ENCODE data around the gene KCNIP3.
"Not testable (repeated sequence)": the region's sequence is repeated elsewhere in the genome, so short reads cannot be mapped to it uniquely, and the experiment has no call there.

KCNIP3 gene

DNA sequence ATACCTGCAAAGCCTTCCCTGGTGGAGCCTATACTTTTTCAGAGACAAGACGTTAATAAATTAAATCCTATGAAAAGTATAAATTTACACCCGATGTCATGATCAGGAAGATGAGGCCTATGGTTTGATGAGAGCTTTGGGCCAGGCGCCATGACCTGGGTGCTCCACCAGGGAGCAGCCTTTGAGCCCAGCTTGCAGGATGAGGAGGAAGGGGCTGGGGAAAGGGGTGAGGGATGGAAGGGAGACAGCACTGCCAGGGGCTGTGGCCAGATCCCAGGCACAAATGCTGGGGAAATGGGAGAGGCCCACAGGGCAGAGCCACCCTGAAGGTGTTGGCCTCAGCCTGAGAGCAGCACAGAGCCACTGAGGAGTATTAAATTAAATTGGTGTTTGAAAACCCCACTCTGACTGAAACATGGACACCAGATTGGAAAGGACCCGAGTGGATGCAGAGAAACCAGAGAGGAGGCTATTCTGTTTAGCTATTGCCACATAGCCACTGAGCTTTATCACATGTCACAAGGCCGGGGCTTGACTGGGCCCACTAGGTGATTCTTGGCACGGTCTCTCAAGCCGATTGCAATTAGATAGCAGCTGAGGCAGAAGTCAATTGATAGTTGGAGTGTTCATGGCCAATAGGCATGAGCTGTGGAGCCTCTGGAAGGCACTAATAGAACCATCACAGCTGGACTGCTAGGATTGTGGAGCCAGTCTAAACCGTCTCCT is 95.7 kb downstream of the KCNIP3 start:
- no peak overlapping the region for H3K27ac ChIP-seq (ENCODE audit: low read depth, low read length)
- no peak overlapping the region for H3K4ac ChIP-seq (ENCODE audit: low read depth, low read length)
- H3K18ac ChIP-seq (ENCODE audit: low read length), result no peak overlapping the region
- H3K27me3 ChIP-seq (ENCODE audit: insufficient read depth, low read length, poor library complexity), result no peaks in the 10 kb centered on the region
- H4K8ac ChIP-seq (ENCODE audit: low read depth, low read length), result no peak overlapping the region
- no peak overlapping the region for H3K23ac ChIP-seq (ENCODE audit: low read length)
- H3K56ac ChIP-seq (ENCODE audit: low read length), result no peak overlapping the region
- no peak overlapping the region for H2BK5ac ChIP-seq (ENCODE audit: low read length)
- H2AK5ac ChIP-seq (ENCODE audit: low read length), result no peak overlapping the region
- no peak overlapping the region for H2BK120ac ChIP-seq (ENCODE audit: low read depth, low read length)
- no peak overlapping the region for H3K9ac ChIP-seq (ENCODE audit: low read length)
- H3K4me2 ChIP-seq (ENCODE audit: low read length), result no peak overlapping the region
- H3K79me2 ChIP-seq (ENCODE audit: control insufficient read depth, insufficient read depth, low read length), result no peaks in the 10 kb centered on the region
- WGBS (ENCODE audit: extremely low coverage, insufficient coverage, low lambda C conversion rate), result no CpG with 5 or more reads among the region's 8 CpGs
- H2BK15ac ChIP-seq (replicated peaks; ENCODE audit: low read depth), result no peak overlapping the region
- H3K79me1 ChIP-seq (ENCODE audit: low read length), result no peaks in the 10 kb centered on the region
- no peaks in the 10 kb centered on the region for H3K36me3 ChIP-seq (ENCODE audit: control insufficient read depth, insufficient read depth, low read length)
- H4K5ac ChIP-seq (ENCODE audit: low read length), result no peak overlapping the region
- H3K4me1 ChIP-seq (ENCODE audit: control insufficient read depth, low read depth, low read length), result no peaks in the 10 kb centered on the region
- DNase-seq, result peak; percentile 23
- no peak overlapping the region for H3K4me3 ChIP-seq (ENCODE audit: low read length)

DNA sequence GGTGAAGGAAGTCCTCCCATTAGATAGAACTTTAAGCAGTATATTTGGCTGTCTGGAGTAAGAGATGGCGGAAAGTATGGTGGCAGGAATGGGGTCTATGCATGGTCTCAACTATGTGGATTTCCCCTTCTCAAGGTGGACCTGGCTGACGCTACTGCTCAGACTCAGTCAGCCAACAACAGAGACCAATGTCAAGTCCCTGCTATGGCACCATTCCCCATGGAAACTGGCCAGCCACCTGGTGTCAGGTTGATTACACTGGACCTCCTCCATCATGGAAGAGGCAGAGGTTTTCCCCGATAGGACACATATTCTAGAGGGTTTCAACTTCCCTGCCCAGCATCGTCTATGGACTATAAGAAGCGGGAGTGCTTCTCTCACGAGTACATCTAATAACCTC is 96.8 kb downstream of the KCNIP3 start:
- H4K8ac ChIP-seq (ENCODE audit: low read depth, low read length), result no peak overlapping the region
- H3K4me1 ChIP-seq (ENCODE audit: control insufficient read depth, low read depth, low read length), result no peaks in the 10 kb centered on the region
- H3K27me3 ChIP-seq (ENCODE audit: insufficient read depth, low read length, poor library complexity), result no peaks in the 10 kb centered on the region
- H2BK5ac ChIP-seq (ENCODE audit: low read length), result no peak overlapping the region
- WGBS (ENCODE audit: extremely low coverage, insufficient coverage, low lambda C conversion rate), result no CpG with 5 or more reads among the region's 6 CpGs
- no peak overlapping the region for H2BK15ac ChIP-seq (replicated peaks; ENCODE audit: low read depth)
- no peak overlapping the region for H2AK5ac ChIP-seq (ENCODE audit: low read length)
- no peak overlapping the region for H2BK120ac ChIP-seq (ENCODE audit: low read depth, low read length)
- H3K9ac ChIP-seq (ENCODE audit: low read length), result no peak overlapping the region
- no peak for DNase-seq
- H4K5ac ChIP-seq (ENCODE audit: low read length), result no peak overlapping the region
- no peak overlapping the region for H3K27ac ChIP-seq (ENCODE audit: low read depth, low read length)
- H3K36me3 ChIP-seq (ENCODE audit: control insufficient read depth, insufficient read depth, low read length), result no peaks in the 10 kb centered on the region
- H3K4me3 ChIP-seq (ENCODE audit: low read length), result no peak overlapping the region
- no peak overlapping the region for H3K4me2 ChIP-seq (ENCODE audit: low read length)
- no peak overlapping the region for H3K23ac ChIP-seq (ENCODE audit: low read length)
- no peak overlapping the region for H3K4ac ChIP-seq (ENCODE audit: low read depth, low read length)
- H3K79me1 ChIP-seq (ENCODE audit: low read length), result no peaks in the 10 kb centered on the region
- H3K56ac ChIP-seq (ENCODE audit: low read length), result no peak overlapping the region
- no peaks in the 10 kb centered on the region for H3K79me2 ChIP-seq (ENCODE audit: control insufficient read depth, insufficient read depth, low read length)
- H3K18ac ChIP-seq (ENCODE audit: low read length), result no peak overlapping the region

DNA sequence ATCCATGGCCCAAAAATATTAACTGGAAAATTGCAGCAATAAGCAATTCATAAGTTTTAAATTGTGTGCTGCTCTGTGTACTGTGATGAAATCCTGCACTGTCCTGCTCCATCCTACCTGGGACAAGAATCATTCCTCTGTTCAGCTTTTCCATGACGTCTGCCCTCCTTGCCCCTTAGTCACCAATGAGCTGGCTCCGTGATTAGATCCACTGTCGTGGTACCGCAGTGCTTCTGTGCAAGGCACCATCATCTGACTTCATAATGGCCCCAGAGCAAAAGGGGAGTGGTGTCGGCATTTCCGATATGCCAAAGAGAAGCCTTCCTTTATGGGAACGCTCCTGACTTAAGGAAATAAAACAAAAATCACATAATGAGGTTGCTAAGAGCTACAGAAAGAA is 101.9 kb downstream of the KCNIP3 start:
- Histone ChIP-seq H3K18ac (ENCODE audit: low read length) (no peak overlapping the region), H3K56ac (ENCODE audit: low read length) (no peak overlapping the region), H3K4me2 (ENCODE audit: low read length) (no peak overlapping the region), H3K36me3 (ENCODE audit: control insufficient read depth, insufficient read depth, low read length) (no peaks in the 10 kb centered on the region), H3K79me2 (ENCODE audit: control insufficient read depth, insufficient read depth, low read length) (peaks cover 9% of the 10 kb centered on the region), H3K27me3 (ENCODE audit: insufficient read depth, low read length, poor library complexity) (no peaks in the 10 kb centered on the region), H3K4me1 (ENCODE audit: control insufficient read depth, low read depth, low read length) (no peaks in the 10 kb centered on the region), H3K9ac (ENCODE audit: low read length) (no peak overlapping the region), H2BK5ac (ENCODE audit: low read length) (no peak overlapping the region), H2AK5ac (ENCODE audit: low read length) (no peak overlapping the region), H3K27ac (ENCODE audit: low read depth, low read length) (no peak overlapping the region), H3K79me1 (ENCODE audit: low read length) (peaks cover 3% of the 10 kb centered on the region), H4K5ac (ENCODE audit: low read length) (no peak overlapping the region), H3K23ac (ENCODE audit: low read length) (no peak overlapping the region), H3K4me3 (ENCODE audit: low read length) (no peak overlapping the region), H3K4ac (ENCODE audit: low read depth, low read length) (no peak overlapping the region), H2BK15ac (replicated peaks; ENCODE audit: low read depth) (no peak overlapping the region), H2BK120ac (ENCODE audit: low read depth, low read length) (no peak overlapping the region), H4K8ac (ENCODE audit: low read depth, low read length) (no peak overlapping the region)
- DNase-seq, result no peak
- no CpG with 5 or more reads among the region's 7 CpGs for WGBS (ENCODE audit: extremely low coverage, insufficient coverage, low lambda C conversion rate)

DNA sequence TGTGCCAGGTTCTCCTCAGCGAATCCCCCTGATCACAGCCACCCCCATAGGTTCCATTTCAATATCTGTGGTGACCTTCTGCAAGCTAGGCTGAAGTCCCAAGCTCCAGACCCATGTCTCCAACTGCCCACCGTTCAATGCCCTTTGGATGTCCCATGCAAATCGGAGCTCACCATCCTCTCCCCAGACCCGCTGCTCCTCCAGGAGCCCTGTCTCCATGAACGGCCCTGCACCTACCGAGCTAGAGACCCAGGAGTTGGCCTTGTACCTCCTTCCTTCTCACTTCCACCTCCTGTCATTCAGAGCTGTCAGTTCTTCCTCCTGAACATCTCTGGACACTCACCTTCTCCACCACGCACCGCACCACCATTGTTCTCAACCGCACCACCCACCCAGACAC is 104.3 kb downstream of the KCNIP3 start:
- no peak overlapping the region for H4K5ac ChIP-seq (ENCODE audit: low read length)
- no peak overlapping the region for H3K23ac ChIP-seq (ENCODE audit: low read length)
- H3K4me3 ChIP-seq (ENCODE audit: low read length), result no peak overlapping the region
- H2BK5ac ChIP-seq (ENCODE audit: low read length), result no peak overlapping the region
- DNase-seq, result no peak
- peak overlapping the region; percentile 67 for H3K9ac ChIP-seq (ENCODE audit: low read length)
- H3K79me1 ChIP-seq (ENCODE audit: low read length), result peaks cover 3% of the 10 kb centered on the region
- H2BK15ac ChIP-seq (replicated peaks; ENCODE audit: low read depth), result no peak overlapping the region
- H3K56ac ChIP-seq (ENCODE audit: low read length), result peak overlapping the region; percentile 81
- H3K4ac ChIP-seq (ENCODE audit: low read depth, low read length), result no peak overlapping the region
- no peaks in the 10 kb centered on the region for H3K27me3 ChIP-seq (ENCODE audit: insufficient read depth, low read length, poor library complexity)
- no peak overlapping the region for H3K27ac ChIP-seq (ENCODE audit: low read depth, low read length)
- H3K4me1 ChIP-seq (ENCODE audit: control insufficient read depth, low read depth, low read length), result no peaks in the 10 kb centered on the region
- no peak overlapping the region for H3K18ac ChIP-seq (ENCODE audit: low read length)
- peaks cover 9% of the 10 kb centered on the region for H3K79me2 ChIP-seq (ENCODE audit: control insufficient read depth, insufficient read depth, low read length)
- H3K36me3 ChIP-seq (ENCODE audit: control insufficient read depth, insufficient read depth, low read length), result no peaks in the 10 kb centered on the region
- no peak overlapping the region for H2AK5ac ChIP-seq (ENCODE audit: low read length)
- H4K8ac ChIP-seq (ENCODE audit: low read depth, low read length), result no peak overlapping the region
- no CpG with 5 or more reads among the region's 9 CpGs for WGBS (ENCODE audit: extremely low coverage, insufficient coverage, low lambda C conversion rate)
- peak overlapping the region; percentile 59 for H3K4me2 ChIP-seq (ENCODE audit: low read length)
- H2BK120ac ChIP-seq (ENCODE audit: low read depth, low read length), result no peak overlapping the region

DNA sequence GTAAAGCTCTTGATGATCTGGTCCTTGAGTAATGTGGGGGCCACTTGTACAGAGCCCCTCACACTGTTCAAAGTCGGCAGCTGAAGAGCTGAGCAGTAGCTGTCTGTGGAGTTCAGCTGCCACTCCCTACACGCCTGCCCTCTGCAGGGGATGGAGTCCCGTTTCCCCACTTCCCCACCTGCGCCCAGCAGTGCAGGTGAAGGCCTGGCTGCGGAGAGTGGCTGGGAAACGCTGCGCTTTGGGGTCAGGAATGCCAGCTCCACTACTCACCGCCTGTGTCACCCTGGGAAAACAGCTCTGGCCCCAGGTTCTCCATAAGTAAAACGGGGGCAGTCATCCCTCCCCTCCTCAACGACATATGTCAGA is 104.8 kb downstream of the KCNIP3 start:
- no CpG with 5 or more reads among the region's 10 CpGs for WGBS (ENCODE audit: extremely low coverage, insufficient coverage, low lambda C conversion rate)

More for the DNA sequence above, 104.8 kb downstream of the KCNIP3 start:
- H3K27ac ChIP-seq (ENCODE audit: low read depth, low read length); H2BK5ac ChIP-seq (ENCODE audit: low read length); H2AK5ac ChIP-seq (ENCODE audit: low read length); H4K8ac ChIP-seq (ENCODE audit: low read depth, low read length); H3K27me3 ChIP-seq (ENCODE audit: insufficient read depth, low read length, poor library complexity); H3K4ac ChIP-seq (ENCODE audit: low read depth, low read length); H3K23ac ChIP-seq (ENCODE audit: low read length); H2BK15ac ChIP-seq (replicated peaks; ENCODE audit: low read depth); H4K5ac ChIP-seq (ENCODE audit: low read length); H3K79me1 ChIP-seq (ENCODE audit: low read length); H3K36me3 ChIP-seq (ENCODE audit: control insufficient read depth, insufficient read depth, low read length); H3K18ac ChIP-seq (ENCODE audit: low read length); H3K4me1 ChIP-seq (ENCODE audit: control insufficient read depth, low read depth, low read length); H2BK120ac ChIP-seq (ENCODE audit: low read depth, low read length); H3K79me2 ChIP-seq (ENCODE audit: control insufficient read depth, insufficient read depth, low read length); DNase-seq: not testable (repeated sequence)
- Histone ChIP-seq H3K4me3 (ENCODE audit: low read length) (peak overlapping the region; percentile 46), H3K9ac (ENCODE audit: low read length) (peak overlapping the region; percentile 67), H3K56ac (ENCODE audit: low read length) (peak overlapping the region; percentile 81), H3K4me2 (ENCODE audit: low read length) (peak overlapping the region; percentile 59)
